Measurements from ENCODE around the gene WDR87. TPM values are rescaled to one million over a fixed set of nuclear protein-coding genes. Genes with fewer than 3 reads are reported as not detected.

WDR87 gene
- total and polyA plus RNA-seq, 8 donors: 0.03 to 0.06 (median 0.04) TPM; not detected in 4

DNA sequence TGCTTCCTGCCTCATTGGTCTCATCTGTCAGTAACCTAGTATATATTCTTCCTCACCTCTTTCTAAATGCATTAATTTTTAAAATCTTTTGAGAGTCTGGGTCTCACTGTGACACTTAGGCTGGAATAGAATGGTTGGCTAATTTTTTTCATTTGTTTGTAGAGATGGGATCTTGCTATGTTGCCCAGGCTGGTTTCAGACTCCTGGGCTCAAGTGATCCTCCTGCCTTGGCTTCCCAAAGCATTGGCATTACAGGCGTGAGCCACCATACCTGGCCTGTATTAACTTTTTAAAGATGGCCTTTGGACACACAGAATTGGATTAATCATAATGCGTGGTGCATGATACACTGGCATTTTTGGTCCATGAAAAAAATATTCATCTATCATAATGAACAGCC is 30.5 kb upstream of the WDR87 start:
- DNase-seq: no peak
- Histone ChIP-seq H3K9me3 (peaks cover 0 to 13% of the 10 kb centered on the region in 2 donors), H3K27ac (no peak overlapping the region), H3K4me3 (no peak overlapping the region), H3K36me3 (no peaks in the 10 kb centered on the region), H3K27me3 (no peaks in the 10 kb centered on the region), H3K4me1 (peaks cover 6 to 24% of the 10 kb centered on the region in 2 donors)
- TF ChIP-seq CTCF (IDR thresholded peaks at IDR 0.05): no peak
- ATAC-seq: no peak
- intact Hi-C loops (cut with DNase I): no loop called here

DNA sequence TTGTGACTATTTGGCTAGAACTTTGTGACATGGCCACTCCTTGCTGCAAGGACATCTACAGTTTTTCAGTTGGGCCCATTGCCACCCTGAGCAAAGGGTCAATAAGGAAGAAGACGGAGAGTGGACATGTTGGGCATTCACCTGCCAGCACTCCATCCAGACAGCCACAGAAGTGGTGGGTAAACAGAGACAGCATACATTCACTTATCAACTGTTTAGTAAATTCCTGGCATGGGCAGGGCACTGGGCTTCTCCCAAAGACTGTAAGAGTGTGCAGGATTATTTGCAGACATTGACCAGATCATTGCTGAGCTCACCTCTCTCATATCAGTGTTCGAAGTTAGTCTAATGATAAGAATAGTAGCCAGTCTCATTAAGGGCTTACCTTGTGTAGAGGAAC is 29.8 kb upstream of the WDR87 start:
- Histone ChIP-seq H3K4me1 (peaks cover 11 to 31% of the 10 kb centered on the region in 2 donors), H3K27ac (no peak overlapping the region), H3K36me3 (no peaks in the 10 kb centered on the region), H3K27me3 (no peaks in the 10 kb centered on the region), H3K9me3 (peaks cover 0 to 13% of the 10 kb centered on the region in 2 donors), H3K4me3 (no peak overlapping the region)
- no peak for TF ChIP-seq CTCF (IDR thresholded peaks at IDR 0.05)
- DNase-seq (peak in 1 of 4 donors; percentile 54), ATAC-seq (peak; percentile 45)
- intact Hi-C loops (cut with DNase I): no loop called here

GRCh38 chr19:37935341-37935740 is 28.9 kb upstream of the WDR87 start:
- peaks cover 11 to 31% of the 10 kb centered on the region in 2 donors for H3K4me1 ChIP-seq
- H3K4me3 ChIP-seq: no peak overlapping the region
- no peak overlapping the region for H3K27ac ChIP-seq
- no peaks in the 10 kb centered on the region for H3K27me3 ChIP-seq
- TF ChIP-seq CTCF (IDR thresholded peaks at IDR 0.05): no peak
- intact Hi-C loops (cut with DNase I): no loop called here
- H3K9me3 ChIP-seq: peaks cover 0 to 13% of the 10 kb centered on the region in 2 donors
- ATAC-seq: no peak
- no peaks in the 10 kb centered on the region for H3K36me3 ChIP-seq
- no peak for DNase-seq

GRCh38 chr19:37933937-37934358 is 27.6 kb upstream of the WDR87 start:
- no peaks in the 10 kb centered on the region for H3K27me3 ChIP-seq
- intact Hi-C loops (cut with DNase I): no loop called here
- ATAC-seq (no peak), DNase-seq (no peak)
- no peak for TF ChIP-seq CTCF (IDR thresholded peaks at IDR 0.05)
- no peak overlapping the region for H3K4me3 ChIP-seq
- no peak overlapping the region for H3K27ac ChIP-seq
- peaks cover 11 to 36% of the 10 kb centered on the region in 2 donors for H3K4me1 ChIP-seq
- peaks cover 0 to 13% of the 10 kb centered on the region in 2 donors for H3K9me3 ChIP-seq
- H3K36me3 ChIP-seq: no peaks in the 10 kb centered on the region

GRCh38 chr19:37932985-37933936 is 26.9 kb upstream of the WDR87 start:
- ATAC-seq: peak; percentile 29
- TF ChIP-seq CTCF (IDR thresholded peaks at IDR 0.05): no peak
- intact Hi-C loops (cut with DNase I): no loop called here
- Histone ChIP-seq H3K27ac (peak overlapping the region; percentile 64 to 73), H3K4me1 (peaks cover 11 to 43% of the 10 kb centered on the region in 2 donors), H3K9me3 (peaks cover 0 to 13% of the 10 kb centered on the region in 2 donors), H3K36me3 (no peaks in the 10 kb centered on the region), H3K27me3 (no peaks in the 10 kb centered on the region), H3K4me3 (peak overlapping the region in 1 of 2 donors; percentile 30)
- DNase-seq: peak in 2 of 4 donors; percentile 46 to 80
